Mammary epithelial cell (primary cell): ENCODE data around the gene MYH7.

ENCODE experiments used
- CTCF ChIP-seq, 2 donors: IDR thresholded peaks in 1 of 2; conservative IDR thresholded peaks in 1 of 2; 2 replicates each; pipeline ENCODE4 v1.5.1; 2011 to 2012; ENCODE audit warnings: inconsistent platforms in 2 of 2, low read length in 2 of 2, mild to moderate bottlenecking in 2 of 2, control low read depth in 1 of 2, low read depth in 1 of 2; ENCODE audit not compliant: insufficient read depth in 1 of 2; ENCODE audit errors: extremely low read depth in 1 of 2
- EZH2 ChIP-seq: IDR thresholded peaks from 2 replicates; pipeline ENCODE4 v1.6.1; 2012; ENCODE audit warnings: low read length, inconsistent platforms, borderline replicate concordance

- TF ChIP-seq CTCF (conservative IDR thresholded peaks at IDR 0.05 in 1 of 2, IDR thresholded peaks at IDR 0.05 in 1 of 2; ENCODE audit: extremely low read depth in 1 of 2, insufficient read depth in 1 of 2, low read depth in 1 of 2, low read length in 2 of 2) (no peak), EZH2 (no peak)
Measured at GRCh38 chr14:23437133-23438100, 2.0 kb upstream of the MYH7 start.
